Subcutaneous abdominal adipose tissue (tissue), 5 donors: ENCODE results near the gene CCNE1.
A peak's percentile ranks its signal among the peaks of the same experiment; 100 is the strongest.

Source experiments
- H3K27ac ChIP-seq: one replicate; pipeline ENCODE4 v1.7.0; 2013; ENCODE audit warnings: low read depth, mild to moderate bottlenecking, inconsistent platforms, low read length, moderate library complexity
- H3K27me3 ChIP-seq, 5 donors: one replicate each; pipeline ENCODE4 v1.7.0; 2013; ENCODE audit warnings: low read length in 5 of 5, inconsistent platforms in 1 of 5; ENCODE audit not compliant: control insufficient read depth in 5 of 5, insufficient read depth in 4 of 5
- H3K36me3 ChIP-seq, 5 donors: one replicate each; pipeline ENCODE4 v1.7.0; 2013; ENCODE audit warnings: low read length in 5 of 5; ENCODE audit not compliant: control insufficient read depth in 5 of 5, insufficient read depth in 5 of 5
- H3K4me1 ChIP-seq, 5 donors: one replicate each; pipeline ENCODE4 v1.7.0; 2013; ENCODE audit warnings: low read length in 5 of 5, mild to moderate bottlenecking in 3 of 5, moderate library complexity in 1 of 5; ENCODE audit not compliant: control insufficient read depth in 5 of 5, insufficient read depth in 5 of 5
- H3K4me3 ChIP-seq, 5 donors: one replicate each; pipeline ENCODE4 v1.7.0; 2013; ENCODE audit warnings: low read length in 5 of 5, low read depth in 1 of 5
- H3K9ac ChIP-seq, 5 donors: one replicate each; pipeline ENCODE4 v1.7.0; 2013; ENCODE audit warnings: low read length in 5 of 5, mild to moderate bottlenecking in 4 of 5, moderate library complexity in 3 of 5
- H3K9me3 ChIP-seq, 5 donors: one replicate each; pipeline ENCODE4 v1.7.0; 2013; ENCODE audit warnings: low read length in 5 of 5; ENCODE audit not compliant: control insufficient read depth in 5 of 5
- donor health status: healthy.
- donor health status: healthy.
- donor health status: healthy.
- donor health status: healthy.
- donor health status: healthy.

CCNE1 gene

GRCh38 chr19:29873024-29873800 is 61.4 kb downstream of the CCNE1 start:
- Histone ChIP-seq H3K36me3 (no peaks in the 10 kb centered on the region), H3K9ac (no peak overlapping the region), H3K4me1 (peaks cover 0 to 16% (median 15%) of the 10 kb centered on the region in 5 donors), H3K27ac (no peak overlapping the region), H3K27me3 (peaks cover 9 to 36% (median 21%) of the 10 kb centered on the region in 5 donors), H3K9me3 (peaks cover 0 to 2% (median 0%) of the 10 kb centered on the region in 5 donors), H3K4me3 (peak overlapping the region in 3 of 5 donors; percentile 38 to 49 (median 44))
